KMS-11 (cell line): ENCODE measurements around the gene ZNF408.

ENCODE experiments used
- H2AFZ ChIP-seq: fragments of 200-600 bp; sonication (generic); 2 replicates; pipeline ENCODE4 v1.6.1; 2016; ENCODE audit warnings: antibody characterized with exemption, mixed run types, low read depth
- H3K27ac ChIP-seq: fragments of 200-600 bp; sonication (generic); 2 replicates; pipeline ENCODE4 v1.6.1; 2016; ENCODE audit warnings: mild to moderate bottlenecking, mixed run types
- H3K27me3 ChIP-seq: fragments of 200-600 bp; sonication (generic); 2 replicates; pipeline ENCODE4 v1.6.1; 2017; ENCODE audit warnings: mild to moderate bottlenecking, low read depth, mixed run types, moderate library complexity; ENCODE audit not compliant: insufficient read depth
- H3K36me3 ChIP-seq: fragments of 200-600 bp; sonication (generic); 2 replicates; pipeline ENCODE4 v1.6.1; 2017; ENCODE audit warnings: mild to moderate bottlenecking, mixed run types; ENCODE audit not compliant: insufficient read depth
- H3K4me1 ChIP-seq: fragments of 200-600 bp; sonication (generic); 2 replicates; pipeline ENCODE4 v1.6.1; 2016; ENCODE audit warnings: mild to moderate bottlenecking, low read depth, mixed run types; ENCODE audit not compliant: poor library complexity, severe bottlenecking
- H3K4me2 ChIP-seq: fragments of 200-600 bp; sonication (generic); 2 replicates; pipeline ENCODE4 v1.7.0; 2016; ENCODE audit warnings: mild to moderate bottlenecking, mixed run types
- H3K4me3 ChIP-seq: fragments of 200-600 bp; sonication (generic); IDR thresholded peaks from 2 replicates; pipeline ENCODE4 v1.6.1; 2017; ENCODE audit warnings: low read depth, low read length, mixed read lengths; ENCODE audit not compliant: insufficient read depth
- H3K79me2 ChIP-seq: fragments of 200-600 bp; sonication (generic); 2 replicates; pipeline ENCODE4 v1.6.1; 2016; ENCODE audit warnings: low read depth, mixed run types; ENCODE audit not compliant: insufficient read depth
- H3K9ac ChIP-seq: fragments of 200-600 bp; sonication (generic); 2 replicates; pipeline ENCODE4 v1.6.1; 2016; ENCODE audit warnings: mild to moderate bottlenecking, mixed run types
- H4K20me1 ChIP-seq: fragments of 200-600 bp; sonication (generic); 2 replicates; pipeline ENCODE4 v1.6.1; 2016; ENCODE audit warnings: mild to moderate bottlenecking, mixed run types; ENCODE audit not compliant: insufficient read depth
- CTCF ChIP-seq: fragments of 200-600 bp; sonication (generic); conservative IDR thresholded peaks from 2 replicates; pipeline ENCODE4 v1.6.1; 2017; ENCODE audit warnings: low read depth, mild to moderate bottlenecking, antibody characterized with exemption, low read length, moderate library complexity, mixed read lengths

The ZNF408 gene

GRCh38 chr11:46727952-46728658 is 27.3 kb downstream of the ZNF408 start:
- no peak overlapping the region for H3K9ac ChIP-seq
- no peak overlapping the region for H3K4me3 ChIP-seq
- no peak overlapping the region for H2AFZ ChIP-seq
- H3K36me3 ChIP-seq: no peaks in the 10 kb centered on the region
- no peak for TF ChIP-seq CTCF
- no peaks in the 10 kb centered on the region for H3K27me3 ChIP-seq
- H3K4me2 ChIP-seq: no peak overlapping the region
- no peaks in the 10 kb centered on the region for H4K20me1 ChIP-seq
- H3K4me1 ChIP-seq: no peaks in the 10 kb centered on the region
- no peaks in the 10 kb centered on the region for H3K79me2 ChIP-seq
- no peak overlapping the region for H3K27ac ChIP-seq

- Histone ChIP-seq H3K27ac (no peak overlapping the region), H3K4me3 (no peak overlapping the region), H3K9ac (no peak overlapping the region), H3K4me2 (no peak overlapping the region), H4K20me1 (no peaks in the 10 kb centered on the region), H3K27me3 (no peaks in the 10 kb centered on the region), H3K36me3 (no peaks in the 10 kb centered on the region), H3K4me1 (no peaks in the 10 kb centered on the region), H2AFZ (no peak overlapping the region), H3K79me2 (no peaks in the 10 kb centered on the region)
- no peak for TF ChIP-seq CTCF
Observed at GRCh38 chr11:46728659-46729040, 27.8 kb downstream of the ZNF408 start.

GRCh38 chr11:46729110-46730027 is 28.5 kb downstream of the ZNF408 start:
- H3K27me3 ChIP-seq: no peaks in the 10 kb centered on the region
- H2AFZ ChIP-seq: no peak overlapping the region
- no peak overlapping the region for H3K4me2 ChIP-seq
- no peak overlapping the region for H3K4me3 ChIP-seq
- no peaks in the 10 kb centered on the region for H3K79me2 ChIP-seq
- no peak overlapping the region for H3K9ac ChIP-seq
- H3K4me1 ChIP-seq: no peaks in the 10 kb centered on the region
- no peak for TF ChIP-seq CTCF
- no peaks in the 10 kb centered on the region for H4K20me1 ChIP-seq
- no peaks in the 10 kb centered on the region for H3K36me3 ChIP-seq
- no peak overlapping the region for H3K27ac ChIP-seq

- Histone ChIP-seq H2AFZ (no peak overlapping the region), H3K27ac (no peak overlapping the region), H3K9ac (no peak overlapping the region), H3K27me3 (no peaks in the 10 kb centered on the region), H3K4me2 (no peak overlapping the region), H3K36me3 (no peaks in the 10 kb centered on the region), H4K20me1 (no peaks in the 10 kb centered on the region), H3K79me2 (no peaks in the 10 kb centered on the region), H3K4me3 (no peak overlapping the region), H3K4me1 (no peaks in the 10 kb centered on the region)
- TF ChIP-seq CTCF: no peak
Observed at GRCh38 chr11:46731545-46731944, 30.7 kb downstream of the ZNF408 start.
